ENCODE data around the gene TMEM232. TPM values are rescaled to one million over a fixed set of nuclear protein-coding genes. Genes with fewer than 3 reads are reported as not detected.
"Not testable (repeated sequence)": the region's sequence is repeated elsewhere in the genome, so short reads cannot be mapped to it uniquely, and the experiment has no call there.

TMEM232 gene
- total RNA-seq, 1 experiment from 2014 or later = 0.21 TPM

- BruUV-seq (replicated peaks) = no TSS peak
- Histone ChIP-seq H3K27me3 (ENCODE audit: control insufficient read depth, insufficient read depth, low read length) (peaks cover 3% of the 10 kb centered on the region; the same call in 1 of the 2 replicates), H3K36me3 (ENCODE audit: control insufficient read depth, insufficient read depth, low read length) (no peaks in the 10 kb centered on the region; the same call in 1 of the 2 replicates), H3K27ac (ENCODE audit: low read length) (no peak overlapping the region), H3K4me1 (ENCODE audit: control insufficient read depth, insufficient read depth, low read length) (no peaks in the 10 kb centered on the region; the same call in 1 of the 2 replicates), H3K9me3 (ENCODE audit: control insufficient read depth, insufficient read depth, low read depth, low read length) (no peaks in the 10 kb centered on the region), H3K4me3 (ENCODE audit: low read depth in 2 of 2, low read length in 2 of 2) (no peak overlapping the region)
- in situ Hi-C loops (cut with HindIII; ENCODE audit: low pct_unique_long_range_greater_than_20kb, low sequenced_read_pairs) (no loop called here), intact Hi-C loops (cut with micrococcal nuclease; ENCODE audit: unreplicated experiment) (no loop called here)
- ATAC-seq = no peak
- POLR2A ChIA-PET = no interaction called here
- no peak for TF ChIP-seq TCF7L2 (IDR thresholded peaks at IDR 0.05; ENCODE audit: low read depth, low read length)
- TF ChIP-seq POLR2AphosphoS5 (IDR thresholded peaks at IDR 0.05; ENCODE audit: low read depth, low read length) = no peak
- TF ChIP-seq CTCF (IDR thresholded peaks at IDR 0.05) = no peak
- TF ChIP-seq REST (IDR thresholded peaks at IDR 0.05; ENCODE audit: insufficient read depth in 1 of 2, low read depth in 2 of 2, low read length in 1 of 2) = no peak
- no peak for TF ChIP-seq SIN3A (IDR thresholded peaks at IDR 0.05; ENCODE audit: borderline replicate concordance, insufficient read depth, low read depth, low read length)
- DNase-seq (ENCODE audit: low read depth, low spot score) = no peak
- CTCF ChIA-PET = no interaction called here
Measured at GRCh38 chr5:110734101-110734500, 7.6 kb upstream of the TMEM232 start.

GRCh38 chr5:110731499-110731898 is 5.0 kb upstream of the TMEM232 start:
- intact Hi-C loops (cut with micrococcal nuclease; ENCODE audit: unreplicated experiment); in situ Hi-C loops (cut with HindIII; ENCODE audit: low pct_unique_long_range_greater_than_20kb, low sequenced_read_pairs); BruUV-seq (replicated peaks); H3K4me3 ChIP-seq (ENCODE audit: low read depth in 2 of 2, low read length in 2 of 2); H3K4me1 ChIP-seq (ENCODE audit: control insufficient read depth, insufficient read depth, low read length); H3K27ac ChIP-seq (ENCODE audit: low read length); CTCF ChIA-PET; ATAC-seq; DNase-seq (ENCODE audit: low read depth, low spot score); H3K9me3 ChIP-seq (ENCODE audit: control insufficient read depth, insufficient read depth, low read depth, low read length); H3K36me3 ChIP-seq (ENCODE audit: control insufficient read depth, insufficient read depth, low read length); POLR2A ChIA-PET; H3K27me3 ChIP-seq (ENCODE audit: control insufficient read depth, insufficient read depth, low read length): not testable (repeated sequence)

GRCh38 chr5:110727025-110727314 is 499 bp upstream of the TMEM232 start:
- H3K27me3 ChIP-seq (ENCODE audit: control insufficient read depth, insufficient read depth, low read length) = peaks cover 2% of the 10 kb centered on the region; the same call in 1 of the 2 replicates
- H3K4me3 ChIP-seq (ENCODE audit: low read depth in 2 of 2, low read length in 2 of 2) = peak overlapping the region; percentile 54 to 81
- in situ Hi-C loops (cut with HindIII; ENCODE audit: low pct_unique_long_range_greater_than_20kb, low sequenced_read_pairs) (no loop called here), intact Hi-C loops (cut with micrococcal nuclease; ENCODE audit: unreplicated experiment) (no loop called here)
- TF ChIP-seq POLR2AphosphoS5 (IDR thresholded peaks at IDR 0.05; ENCODE audit: low read depth, low read length) = no peak
- TF ChIP-seq SIN3A (IDR thresholded peaks at IDR 0.05; ENCODE audit: borderline replicate concordance, insufficient read depth, low read depth, low read length) = no peak
- TF ChIP-seq REST (IDR thresholded peaks at IDR 0.05; ENCODE audit: insufficient read depth in 1 of 2, low read depth in 2 of 2, low read length in 1 of 2) = no peak
- no peak for TF ChIP-seq TCF7L2 (IDR thresholded peaks at IDR 0.05; ENCODE audit: low read depth, low read length)
- peak; percentile 29; the same call in 1 of the 2 replicates for TF ChIP-seq CTCF (IDR thresholded peaks at IDR 0.05)
- no peaks in the 10 kb centered on the region for H3K4me1 ChIP-seq (ENCODE audit: control insufficient read depth, insufficient read depth, low read length)
- BruUV-seq (replicated peaks) = no TSS peak
- ChIA-PET CTCF (interaction anchor here (0.7 kb wide), 1 partner anchor 999 kb away, joined by 3 read pairs; no protein-coding TSS in a partner anchor), POLR2A (no interaction called here)
- H3K27ac ChIP-seq (ENCODE audit: low read length) = no peak overlapping the region
- peak; percentile 80 for ATAC-seq
- no peak for DNase-seq (ENCODE audit: low read depth, low spot score)
- no peaks in the 10 kb centered on the region for H3K36me3 ChIP-seq (ENCODE audit: control insufficient read depth, insufficient read depth, low read length)
- no peaks in the 10 kb centered on the region for H3K9me3 ChIP-seq (ENCODE audit: control insufficient read depth, insufficient read depth, low read depth, low read length)

Data from Panc1 (cell line).